GM18517 (cell line): ENCODE measurements around the gene NPC2.

Source experiments
- ATAC-seq: cut with Tn5 transposase; IDR thresholded peaks from one replicate; pipeline ENCODE4 v1.9.1; 2021; ENCODE audit warnings: mild to moderate bottlenecking, moderate library complexity; ENCODE audit not compliant: unreplicated experiment

Gene NPC2

DNA sequence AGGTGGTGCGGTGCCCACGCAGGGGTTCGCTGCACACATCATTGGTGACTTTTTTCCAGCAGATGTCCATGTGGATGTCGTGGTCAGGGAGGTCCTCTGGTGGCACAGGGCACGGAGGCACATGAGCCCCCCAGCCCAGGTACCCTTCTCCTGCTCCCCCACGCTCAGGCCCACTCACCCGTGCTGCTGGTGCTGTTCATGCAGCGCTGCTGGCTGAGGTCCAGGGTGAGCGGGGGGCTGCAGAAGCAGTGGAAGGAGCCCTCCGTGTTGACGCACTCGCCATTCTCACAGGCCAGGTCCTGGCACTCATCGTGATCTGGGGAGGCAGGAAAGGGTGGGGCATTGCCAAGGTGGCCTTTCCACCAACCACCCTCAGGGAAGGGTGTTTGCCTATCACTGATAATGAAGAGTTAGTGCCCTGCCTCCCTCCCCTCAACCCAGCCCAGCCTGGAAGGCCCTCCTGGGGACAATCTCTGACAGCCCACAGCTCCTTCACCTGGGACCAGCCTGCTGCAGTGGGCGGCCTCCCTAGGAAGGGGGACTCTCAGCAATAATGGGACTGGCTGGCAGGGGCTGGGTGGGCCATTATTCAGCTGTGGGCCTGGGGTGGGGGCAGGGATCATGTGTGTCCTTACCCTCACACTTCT lies 10.3 kb upstream of the NPC2 start:
- ATAC-seq, result no peak

DNA sequence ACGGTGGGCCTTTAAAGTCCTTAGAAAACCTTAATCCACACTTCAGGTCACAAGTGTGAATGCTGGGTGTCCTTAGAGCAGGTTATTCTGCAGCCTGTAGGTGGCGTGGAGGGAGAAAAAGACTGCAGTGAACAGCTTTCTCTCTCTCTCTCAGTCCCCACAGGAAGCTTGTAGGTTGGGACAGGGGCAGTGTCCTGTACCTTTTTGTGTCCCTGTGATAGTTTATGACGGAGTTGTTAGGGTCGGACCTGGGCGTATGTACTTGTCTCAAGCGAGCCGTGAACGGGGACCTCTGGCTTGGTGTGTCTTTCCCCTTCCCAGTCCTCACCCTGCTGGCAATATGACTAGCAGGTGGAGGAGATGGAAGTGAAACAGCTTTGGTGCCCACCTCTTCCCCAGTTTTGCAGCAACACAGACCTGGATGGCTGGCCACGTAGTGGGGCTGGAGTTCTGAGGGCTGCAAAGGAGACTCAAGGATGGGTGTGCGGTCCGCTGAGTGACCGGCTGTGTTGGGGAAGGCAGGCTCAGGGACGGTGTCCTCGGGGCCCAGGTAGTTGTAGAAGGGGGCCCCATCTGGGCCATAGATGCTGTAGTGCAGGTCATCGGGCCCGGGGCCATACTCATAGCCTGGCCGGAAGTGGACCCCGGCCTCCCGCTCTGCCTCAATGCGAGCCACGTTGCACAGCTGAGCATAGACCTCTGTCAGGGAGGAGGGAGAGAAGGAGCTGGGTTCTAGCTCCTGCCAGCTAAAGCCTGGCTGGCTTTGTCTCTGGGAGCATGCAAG lies 9.3 kb upstream of the NPC2 start:
- no peak for ATAC-seq

DNA sequence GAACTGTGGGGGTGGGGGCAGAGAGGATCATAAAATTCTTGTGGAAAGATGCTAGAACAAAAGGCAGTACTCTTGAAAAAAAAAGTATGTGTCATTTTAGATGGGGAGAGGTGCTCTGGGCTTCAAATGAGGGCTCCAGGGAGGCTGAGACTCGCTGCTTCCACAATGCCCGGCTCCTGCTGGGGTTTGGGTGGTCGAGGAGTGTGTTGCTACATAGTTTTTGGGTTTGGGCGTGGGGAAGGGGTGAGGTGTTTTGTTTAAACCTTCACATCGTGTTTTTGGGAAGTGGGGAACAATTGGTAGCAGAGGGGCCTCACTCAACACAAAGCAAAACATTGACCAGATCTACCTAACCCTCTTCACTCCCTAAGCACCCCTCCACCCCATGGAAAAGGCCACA lies 8.6 kb upstream of the NPC2 start:
- ATAC-seq, result no peak

DNA sequence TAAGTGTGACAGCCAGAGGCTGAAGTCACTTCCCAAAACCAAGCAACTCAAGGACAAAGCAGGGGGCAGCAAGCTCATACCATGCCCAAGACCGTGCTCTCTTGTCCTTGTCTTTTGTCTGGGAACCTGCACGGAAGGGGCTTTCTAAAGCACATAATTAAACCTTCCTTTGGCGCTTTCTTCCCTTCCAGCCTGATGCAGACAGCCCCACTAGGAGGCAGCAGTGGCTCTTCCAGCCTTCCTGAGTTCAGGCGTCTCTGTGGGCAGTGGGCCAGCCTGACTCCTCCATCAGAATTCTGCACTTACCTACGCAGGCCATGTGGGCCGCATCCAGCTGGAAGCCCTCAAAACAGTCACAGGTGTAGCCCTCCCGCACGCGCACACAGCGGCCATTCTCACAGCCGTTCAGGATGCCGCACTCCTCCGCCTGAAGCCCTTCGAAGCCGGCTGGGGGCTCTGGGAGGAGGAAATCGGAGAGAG lies 8.1 kb upstream of the NPC2 start:
- ATAC-seq, result no peak

DNA sequence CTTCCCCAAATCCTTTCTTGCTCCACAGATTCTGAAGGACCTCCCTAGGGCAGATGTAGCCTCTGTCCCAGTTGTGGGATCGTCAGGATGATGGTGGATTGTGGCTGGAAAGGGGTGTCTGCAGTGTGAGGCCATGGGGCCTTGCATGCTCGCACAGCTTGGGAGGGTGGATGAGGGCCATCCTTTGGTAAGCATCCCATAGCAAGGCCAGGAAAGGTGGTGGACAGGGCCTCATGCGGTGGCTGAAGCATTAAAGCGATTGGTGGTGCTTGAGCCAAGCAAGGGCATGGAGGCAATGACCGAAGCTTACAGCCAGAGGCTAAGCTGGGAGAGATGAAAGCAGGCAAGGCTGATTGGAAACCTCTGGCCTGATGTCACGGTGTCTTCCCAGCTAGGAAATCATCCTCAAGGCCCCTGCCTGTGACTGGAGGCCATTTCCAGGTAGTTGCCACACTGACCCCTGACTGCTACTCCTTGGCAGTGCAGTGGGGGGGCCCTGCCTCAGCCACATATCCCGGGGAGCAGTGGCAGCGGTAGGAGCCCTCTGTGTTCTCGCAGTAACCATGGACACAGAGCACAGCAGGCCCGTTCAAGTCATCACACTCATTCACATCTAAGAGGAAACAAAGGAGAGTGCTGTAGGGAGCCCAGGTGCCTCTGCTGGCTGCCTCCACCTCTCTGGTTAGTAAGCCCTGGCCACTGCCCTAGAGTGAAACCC lies 7.5 kb upstream of the NPC2 start:
- no peak for ATAC-seq

DNA sequence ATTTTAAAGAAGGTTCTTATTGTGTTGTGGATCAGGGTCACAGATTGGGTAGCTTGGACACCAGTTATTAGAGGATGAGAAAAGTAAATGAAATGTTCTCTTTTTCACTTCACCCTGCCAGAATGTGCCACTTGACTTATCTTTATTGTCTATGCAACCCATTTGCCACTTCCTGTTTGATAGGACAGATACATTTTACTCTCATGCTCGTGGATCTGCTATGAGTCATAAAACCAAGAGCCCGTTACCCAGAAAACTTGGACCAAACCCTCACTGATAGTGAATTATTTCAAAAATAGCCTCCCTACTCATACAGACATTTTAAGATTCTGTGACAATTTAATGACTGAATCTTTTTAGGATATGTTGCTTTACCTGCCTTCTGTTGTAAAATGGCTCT lies 2.3 kb upstream of the NPC2 start:
- ATAC-seq, result no peak

DNA sequence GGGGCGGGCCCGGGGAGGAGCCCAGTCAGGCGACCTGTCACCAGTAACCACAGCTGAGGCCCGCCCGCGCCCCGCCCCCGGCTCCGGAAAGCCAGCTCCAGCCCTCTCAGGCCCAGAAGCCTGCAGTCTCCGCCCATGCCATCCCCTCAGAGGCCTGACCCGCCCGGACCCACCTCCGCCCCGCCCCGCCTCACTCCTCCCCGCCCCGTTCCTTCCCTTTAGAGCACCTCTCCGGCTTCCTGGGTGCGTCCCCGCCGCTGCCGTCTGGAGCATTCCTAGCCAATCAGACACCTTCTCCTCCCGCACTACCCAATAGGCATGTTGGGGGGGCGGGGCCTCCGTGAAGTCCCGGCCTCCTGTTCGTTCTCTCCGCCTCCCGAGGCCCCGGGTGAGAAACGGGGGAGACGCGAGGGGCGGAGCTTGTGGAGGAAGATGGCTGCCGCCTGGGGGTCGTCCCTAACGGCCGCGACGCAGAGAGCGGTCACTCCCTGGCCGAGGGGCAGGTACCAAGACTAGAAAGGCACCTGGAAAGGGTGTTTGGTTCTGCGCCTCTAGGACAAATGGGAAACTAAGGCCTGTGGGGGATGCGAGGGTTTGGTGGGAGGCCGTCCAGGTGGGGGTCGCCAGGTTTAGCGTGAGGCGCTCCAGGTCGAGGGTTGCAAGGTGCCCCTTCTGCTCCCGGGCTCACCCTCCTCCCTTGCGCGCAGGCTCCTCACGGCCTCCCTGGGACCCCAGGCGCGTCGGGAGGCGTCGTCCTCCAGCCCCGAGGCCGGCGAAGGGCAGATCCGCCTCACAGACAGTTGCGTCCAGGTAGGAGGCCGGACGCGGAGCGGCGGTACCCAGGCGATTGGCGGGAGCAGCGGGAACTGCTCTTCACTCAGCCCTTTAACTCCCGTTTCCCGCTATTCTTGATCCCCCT lies 497 bp upstream of the NPC2 start, which contains the start of gene ISCA2:
ISCA2 (plus strand) TSS at position 423 of the 919 bp plus-strand sequence; CDS start at position 433, 10 bp downstream.
- ATAC-seq, result peak; percentile 85

DNA sequence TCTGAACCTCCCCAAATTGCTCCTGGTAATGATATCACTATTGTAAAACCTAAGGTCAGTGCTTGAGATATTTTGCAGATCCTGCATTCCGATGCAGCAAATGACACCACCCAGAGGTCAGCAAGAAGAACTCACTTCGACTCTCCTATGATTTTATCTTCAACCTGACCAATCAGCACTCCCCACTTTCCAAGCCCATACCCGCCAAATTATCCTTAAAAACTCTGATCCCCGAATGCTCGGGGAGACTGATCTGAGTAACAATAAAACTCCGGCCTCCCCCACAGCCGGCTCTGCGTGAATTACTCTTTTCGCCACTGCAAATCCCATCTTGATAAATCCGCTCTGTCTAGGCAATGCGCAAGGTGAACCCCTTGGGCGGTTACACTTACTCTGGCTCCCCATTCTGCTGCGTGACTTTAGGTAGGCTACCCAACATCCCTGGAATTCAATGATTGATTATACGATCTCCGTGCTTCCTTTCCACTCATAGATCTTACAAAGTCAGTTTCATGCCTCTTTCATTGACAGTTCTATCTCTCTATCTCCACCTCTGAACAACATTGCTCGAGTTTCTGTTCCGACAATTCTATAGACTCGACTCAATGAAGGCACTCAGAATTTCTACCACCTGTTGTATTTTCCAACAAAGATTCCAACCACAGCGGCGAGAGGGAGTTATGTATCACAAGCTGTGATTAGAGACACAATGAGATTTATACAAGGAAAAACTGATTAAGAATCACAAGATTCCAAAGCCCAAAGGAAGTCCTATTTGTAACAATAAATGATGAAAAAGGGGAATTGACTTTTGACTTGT lies 939 bp downstream of the NPC2 start:
- no peak for ATAC-seq

DNA sequence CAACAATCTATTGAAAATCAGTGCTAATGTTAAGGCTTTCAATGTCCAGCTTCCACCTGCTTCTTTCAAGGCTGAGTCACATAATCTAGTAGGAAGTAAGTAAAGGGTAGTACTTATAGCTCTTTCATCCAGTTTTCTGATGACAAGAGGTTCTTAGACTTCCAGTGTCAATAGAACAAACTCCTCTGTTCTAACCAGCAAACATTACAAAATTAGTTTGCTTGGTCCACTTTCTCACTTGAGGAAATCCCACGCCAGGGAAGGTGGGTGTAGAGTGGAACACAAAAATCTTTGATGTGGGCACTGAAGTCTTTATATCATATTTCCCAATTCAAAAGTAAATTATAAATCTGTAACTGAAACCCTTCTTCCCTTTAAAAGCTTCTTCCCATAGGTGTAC lies 2.6 kb downstream of the NPC2 start:
- no peak for ATAC-seq

DNA sequence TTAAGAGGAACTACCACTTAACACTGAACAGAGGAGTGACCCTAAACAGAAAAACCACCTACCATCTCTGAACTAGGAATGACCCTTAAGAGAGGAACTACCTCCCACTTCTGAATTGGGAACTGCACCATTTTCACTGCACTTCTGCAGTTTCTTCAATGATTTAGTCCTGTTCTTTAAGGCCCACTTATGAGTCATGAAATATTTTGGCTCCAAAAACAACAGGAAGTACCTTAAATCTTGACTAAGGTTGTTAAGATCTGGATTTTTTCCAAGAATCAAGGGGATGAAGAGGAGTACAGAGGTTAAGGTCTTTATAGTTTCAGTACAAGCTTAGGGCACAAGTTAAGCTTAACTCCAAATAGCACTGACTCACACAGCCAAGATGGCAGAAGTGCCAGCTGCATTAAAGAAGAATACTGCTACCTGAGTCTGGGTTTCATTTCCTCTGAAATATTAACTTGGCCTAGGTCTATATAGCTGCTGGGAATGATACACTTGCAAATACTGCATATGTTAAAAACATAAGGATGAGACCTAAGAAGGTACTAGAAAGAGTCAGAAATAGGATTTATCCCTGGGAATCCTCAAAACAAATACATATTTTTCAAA lies 4.2 kb downstream of the NPC2 start:
- no peak for ATAC-seq

DNA sequence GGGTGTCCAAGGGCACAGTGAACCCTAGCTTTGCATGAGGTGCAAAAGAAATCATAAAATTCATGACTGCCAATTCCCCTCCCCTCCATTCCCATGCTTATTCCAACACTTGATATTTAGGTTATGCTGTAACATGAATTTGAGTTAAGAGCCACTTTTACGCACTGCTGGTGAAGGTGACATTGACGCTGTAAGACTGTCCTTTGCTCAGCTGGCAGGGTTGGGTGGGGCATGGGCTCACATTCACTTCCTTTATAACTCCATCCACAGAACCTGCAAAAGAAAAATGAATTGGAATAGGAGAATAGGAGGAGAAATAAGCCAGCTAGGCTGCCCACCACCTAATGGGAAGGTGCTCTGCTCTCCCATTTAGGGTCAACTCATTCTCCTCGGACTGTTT lies 6.9 kb downstream of the NPC2 start:
- ATAC-seq, result no peak

DNA sequence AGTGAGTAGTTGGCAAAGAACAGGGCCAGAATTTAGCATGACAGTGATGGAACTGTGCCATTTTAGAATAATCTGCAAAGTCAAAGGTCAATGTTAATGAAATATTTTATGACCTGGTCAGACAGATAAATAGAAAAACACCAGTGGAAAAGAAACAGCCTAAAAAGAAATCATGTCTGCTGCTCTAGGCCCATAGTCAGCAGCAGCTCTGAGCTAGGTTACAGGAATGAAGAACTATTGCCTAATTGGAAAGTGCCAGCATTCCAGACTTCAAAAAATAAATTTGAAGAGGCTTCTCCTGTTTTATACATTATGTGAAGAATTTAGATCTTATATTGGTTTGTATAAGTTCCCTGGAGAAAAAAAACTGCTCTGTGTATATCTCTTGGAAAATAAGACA lies 9.8 kb downstream of the NPC2 start:
- ATAC-seq, result no peak

DNA sequence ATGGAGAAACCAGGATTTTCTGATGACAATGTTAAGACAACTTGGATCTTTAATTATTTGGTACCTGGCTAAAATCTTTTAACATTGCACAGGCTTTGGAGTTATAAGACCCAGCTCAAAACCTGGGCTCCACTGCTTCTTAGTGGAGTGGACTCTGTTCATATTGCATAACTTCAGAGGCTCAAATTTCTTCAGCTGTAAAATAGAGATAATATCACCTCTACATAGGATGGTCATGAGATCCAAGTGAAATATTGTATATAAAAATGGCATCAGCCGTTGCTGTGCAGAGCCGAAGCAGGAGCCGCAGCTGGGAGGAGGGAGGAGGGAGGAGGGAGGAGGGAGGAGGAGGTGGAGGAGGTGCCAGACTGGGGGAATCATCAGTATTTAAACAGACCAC lies 10.5 kb downstream of the NPC2 start:
- ATAC-seq, result no peak

DNA sequence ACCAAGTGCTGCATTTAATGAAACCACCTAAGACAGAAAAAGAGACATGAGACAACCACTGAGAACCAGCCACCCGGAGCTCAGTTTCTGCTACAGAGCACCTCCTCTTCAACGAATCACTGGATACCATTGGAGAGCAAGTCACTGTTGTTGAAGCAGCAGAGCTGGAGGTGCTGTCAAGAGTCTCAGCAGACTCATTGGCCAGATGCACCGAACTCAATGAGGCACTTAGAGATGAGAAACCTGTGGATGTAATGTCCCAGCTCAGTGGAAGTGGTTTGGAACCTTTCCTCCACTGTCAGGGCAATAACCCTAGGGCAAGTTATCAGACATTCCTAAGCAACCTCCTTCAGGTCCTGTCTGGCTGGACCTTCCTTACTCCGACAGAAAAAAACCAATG lies 13.1 kb downstream of the NPC2 start:
- ATAC-seq, result no peak

DNA sequence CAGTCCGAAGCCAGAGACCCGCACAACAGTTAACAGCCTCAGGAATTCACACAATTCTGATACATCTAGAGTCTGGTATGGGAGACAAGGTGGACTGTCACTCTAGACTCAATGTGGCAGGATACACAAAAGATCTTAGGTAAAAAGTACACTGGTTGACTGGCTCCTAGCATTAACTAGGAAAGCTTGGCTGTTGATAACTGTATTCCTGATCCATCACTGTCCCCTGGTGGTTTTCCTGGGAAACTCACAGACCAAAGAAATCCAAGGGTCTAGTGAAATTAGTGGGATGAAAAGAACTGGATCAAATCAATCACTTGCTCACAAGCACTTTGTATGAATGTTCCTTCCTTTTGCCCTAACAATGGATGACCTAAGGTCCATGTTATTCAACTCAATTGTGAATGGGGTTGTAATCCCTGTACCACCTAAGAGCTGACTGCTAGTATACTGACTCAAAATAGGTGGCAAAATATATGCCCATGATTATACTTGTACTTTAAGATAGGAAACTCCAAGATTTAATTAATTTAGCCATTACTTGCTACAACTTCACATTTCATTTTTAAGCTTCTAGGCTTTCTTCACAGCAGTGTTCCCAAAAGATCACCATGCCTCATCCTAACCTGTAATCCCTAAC lies 14.0 kb downstream of the NPC2 start:
- ATAC-seq, result no peak

DNA sequence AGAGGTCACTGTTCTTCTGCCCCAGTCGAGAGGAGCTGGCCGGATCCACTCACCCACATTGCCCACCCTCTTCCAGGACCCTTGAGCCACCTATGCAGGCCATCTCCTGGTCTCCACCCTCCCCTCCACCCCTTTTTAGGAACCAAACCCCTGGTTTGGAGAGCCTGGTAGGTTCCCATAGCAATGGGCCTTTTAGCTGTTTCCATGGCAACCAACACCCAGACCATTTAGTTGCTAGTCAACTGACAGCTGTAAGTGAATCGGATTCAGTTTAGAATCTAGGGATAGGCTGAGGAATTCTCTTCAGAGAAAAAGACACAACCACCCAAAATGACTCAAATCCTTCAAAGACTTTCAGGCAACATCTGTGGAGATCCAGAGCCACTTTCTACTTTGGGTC lies 16.5 kb downstream of the NPC2 start:
- no peak for ATAC-seq

DNA sequence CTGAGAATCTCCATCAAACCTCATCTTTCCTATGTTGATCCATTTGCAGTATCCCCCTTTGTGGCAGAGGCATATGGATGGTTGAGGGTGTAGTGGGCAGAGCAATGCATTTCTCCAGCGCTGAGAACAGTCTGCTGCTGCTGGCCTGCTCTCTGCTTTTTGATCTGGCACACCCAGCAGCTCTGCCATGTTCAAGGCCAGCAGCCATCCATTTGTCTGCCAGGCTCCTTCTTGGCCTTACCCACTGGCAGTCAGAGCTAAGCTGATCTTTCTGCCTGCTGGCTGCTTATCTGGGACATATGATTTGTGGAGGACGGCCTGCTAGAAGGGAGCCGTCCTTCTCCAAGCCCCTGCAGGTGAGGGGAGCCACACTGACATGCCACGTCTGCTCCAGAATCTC lies 17.0 kb downstream of the NPC2 start:
- ATAC-seq, result no peak

DNA sequence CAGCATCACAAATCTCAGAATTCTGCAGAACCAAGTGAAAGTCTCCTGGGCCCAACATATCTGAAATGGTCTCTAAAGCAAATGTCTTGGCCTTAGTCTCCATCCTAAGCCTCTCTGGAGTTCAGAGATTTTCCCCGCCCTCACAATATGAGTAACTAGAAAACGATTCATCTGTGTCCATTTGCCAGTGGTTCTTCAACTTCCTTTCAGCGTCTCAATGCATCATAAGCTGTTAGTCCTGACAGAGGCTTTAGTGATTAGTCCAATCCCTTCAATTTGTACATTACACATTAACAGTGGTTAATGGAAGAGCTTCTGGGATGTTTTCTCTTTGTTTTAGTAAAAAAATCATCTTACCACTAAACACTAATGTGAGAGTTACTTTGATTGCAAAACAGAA lies 17.4 kb downstream of the NPC2 start:
- ATAC-seq, result no peak

DNA sequence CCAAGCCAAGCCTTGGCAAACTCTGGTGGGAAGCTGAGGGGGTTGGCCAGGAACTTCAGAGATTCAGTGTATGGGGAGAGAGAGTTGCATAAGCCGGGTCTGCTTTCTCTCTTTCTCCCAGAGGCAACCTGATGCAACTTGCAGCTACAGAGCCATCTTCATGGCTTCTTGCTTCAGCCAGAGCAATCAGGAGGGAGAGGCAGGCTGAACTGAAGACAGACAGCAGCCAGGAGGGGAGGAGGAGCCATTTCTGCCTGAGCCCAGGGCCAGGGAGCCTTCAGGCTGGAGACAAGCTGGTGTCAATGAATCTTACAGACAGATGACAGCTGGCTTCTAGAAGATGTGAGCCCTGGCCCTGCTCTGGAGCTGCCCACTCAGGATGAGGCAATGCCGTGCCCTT lies 18.7 kb downstream of the NPC2 start:
- ATAC-seq, result no peak
